B cell (primary cell): ENCODE data around the gene SNX6. TPM values are rescaled to one million over a fixed set of nuclear protein-coding genes. Genes with fewer than 3 reads are reported as not detected.

Experiments
- ATAC-seq: fragments of 200-7000 bp; cut with Tn5 transposase; one replicate; pipeline ENCODE4 v1.10.0; 2021; ENCODE audit warnings: low read depth, mild to moderate bottlenecking, moderate number of reproducible peaks, moderate library complexity
- CTCF ChIA-PET: fragments of 350-600 bp; sonication (Branson Sonifier 250); formaldehyde crosslinking; loops from one replicate; lab custom pipeline; 2021; ENCODE audit warnings: antibody characterized with exemption, inconsistent platforms; lab: Charles Lee
- POLR2A ChIA-PET: fragments of 350-600 bp; sonication (Branson Sonifier 250); formaldehyde crosslinking; loops from one replicate; lab custom pipeline; 2021; ENCODE audit warnings: antibody characterized with exemption; lab: Charles Lee
- DNase-seq: peaks from one replicate; pipeline ENCODE4 v3.0.0; 2013
- H2AFZ ChIP-seq: 2 replicates; pipeline ENCODE4 v1.6.1; 2012; ENCODE audit warnings: mild to moderate bottlenecking, low read depth, low read length; ENCODE audit not compliant: insufficient read depth, poor library complexity, severe bottlenecking
- H3K27ac ChIP-seq, 2 donors: 1 replicate in 1 of 2; 2 replicates in 1 of 2; pipeline ENCODE4 v1.5.1; 2012 to 2013; ENCODE audit warnings: low read length in 2 of 2, mild to moderate bottlenecking in 2 of 2, moderate library complexity in 1 of 2
- H3K27me3 ChIP-seq, 4 experiments: fragments of 200-600 bp in 1 of 4; sonication (generic) in 1 of 4; replicated peaks in 1 of 4; 1 replicate in 2 of 4; 2 replicates in 2 of 4; pipeline versions ENCODE4 v1.6.1 to v1.7.0; 2013 to 2016; ENCODE audit warnings: low read length in 3 of 4, mild to moderate bottlenecking in 2 of 4, mixed read lengths in 1 of 4, moderate library complexity in 1 of 4; ENCODE audit not compliant: insufficient read depth in 4 of 4, control insufficient read depth in 3 of 4; ENCODE audit errors: control extremely low read depth in 1 of 4
- H3K36me3 ChIP-seq, 2 experiments: replicated peaks in 1 of 2; 1 replicate in 1 of 2; 2 replicates in 1 of 2; pipeline versions ENCODE4 v1.6.1 to v1.7.1; 2013; ENCODE audit warnings: low read length in 1 of 2; ENCODE audit not compliant: insufficient read depth in 2 of 2, control insufficient read depth in 1 of 2; ENCODE audit errors: control extremely low read depth in 1 of 2, extremely low read depth in 1 of 2
- H3K4me1 ChIP-seq, 2 donors: fragments of 200-600 bp in 1 of 2; sonication (generic) in 1 of 2; 1 replicate in 1 of 2; 2 replicates in 1 of 2; pipeline versions ENCODE4 v1.5.1 to v1.6.1; 2013 to 2017; ENCODE audit warnings: low read length in 2 of 2; ENCODE audit not compliant: control insufficient read depth in 2 of 2, insufficient read depth in 2 of 2
- H3K4me2 ChIP-seq: replicated peaks from 2 replicates; pipeline ENCODE3; 2012; ENCODE audit warnings: mild to moderate bottlenecking, low read depth, low read length; ENCODE audit not compliant: poor library complexity, severe bottlenecking
- H3K4me3 ChIP-seq, 5 experiments: fragments of 200-600 bp in 1 of 5; sonication (generic) in 1 of 5; 1 replicate in 3 of 5; 2 replicates in 2 of 5; pipeline versions ENCODE4 v1.5.1 to v1.7.0; 2011 to 2016; ENCODE audit warnings: low read length in 4 of 5, mild to moderate bottlenecking in 4 of 5, low read depth in 2 of 5, control low read depth in 1 of 5, moderate library complexity in 1 of 5; ENCODE audit not compliant: insufficient read depth in 1 of 5; ENCODE audit errors: control extremely low read depth in 1 of 5, extremely low read depth in 1 of 5
- H3K79me2 ChIP-seq: fragments of 200-600 bp; sonication (generic); one replicate; pipeline ENCODE4 v1.6.0; 2016; ENCODE audit warnings: low read length; ENCODE audit not compliant: control insufficient read depth, insufficient read depth
- H3K9ac ChIP-seq: fragments of 200-600 bp; sonication (generic); 2 replicates; pipeline ENCODE4 v1.6.1; 2017; ENCODE audit warnings: mild to moderate bottlenecking, low read length, moderate library complexity
- H3K9me3 ChIP-seq, 3 donors: one replicate each; pipeline versions ENCODE4 v1.6.1 to v1.7.1; 2013; ENCODE audit warnings: low read length in 2 of 3; ENCODE audit not compliant: control insufficient read depth in 2 of 3, insufficient read depth in 1 of 3; ENCODE audit errors: control extremely low read depth in 1 of 3
- H4K20me1 ChIP-seq: 2 replicates; pipeline ENCODE4 v1.6.0; 2012; ENCODE audit warnings: mild to moderate bottlenecking, low read length; ENCODE audit not compliant: insufficient read depth, control insufficient read depth, poor library complexity, severe bottlenecking
- H3K27ac Mint-ChIP-seq: one replicate; pipeline ENCODE4 v1.8.0; 2021; ENCODE audit warnings: mixed read lengths
- H3K27me3 Mint-ChIP-seq: one replicate; pipeline ENCODE4 v1.8.0; 2021; ENCODE audit warnings: mixed read lengths
- H3K4me1 Mint-ChIP-seq: one replicate; pipeline ENCODE4 v1.8.0; 2021; ENCODE audit warnings: mixed read lengths
- H3K4me3 Mint-ChIP-seq: one replicate; pipeline ENCODE4 v1.8.0; 2021; ENCODE audit warnings: mixed read lengths
- H3K9me3 Mint-ChIP-seq: one replicate; pipeline ENCODE4 v1.8.0; 2022; ENCODE audit warnings: mixed read lengths; ENCODE audit not compliant: insufficient read depth
- EZH2 ChIP-seq: IDR thresholded peaks from 2 replicates; pipeline ENCODE4 v1.6.1; 2012; ENCODE audit warnings: borderline replicate concordance, low read depth, mild to moderate bottlenecking, moderate library complexity, low read length; ENCODE audit not compliant: insufficient read depth, poor library complexity, severe bottlenecking
- WGBS: methylation state at CpG from one replicate; pipeline ENCODE4 v1.1.5; 2013; ENCODE audit warnings: missing lambda C conversion rate; ENCODE audit not compliant: insufficient coverage; 5-methylcytosine and 5-hydroxymethylcytosine counted together
- intact Hi-C: fragments of 100-400 bp; cut with micrococcal nuclease; formaldehyde crosslinking; loops from one replicate; pipeline ENCODE4 v1.10.0; 2022
- polyA plus RNA-seq: library from polyadenylated mRNA; depleted of rRNA; stranded (reverse); fragments of >200 nt; gene quantifications from 2 replicates; pipeline ENCODE4 v1.2.3, GENCODE V29; 2012
- total RNA-seq, 2 donors: library from RNA; stranded (reverse); fragments of 120-200 nt in 1 of 2; gene quantifications; 1 replicate in 1 of 2; 2 replicates in 1 of 2; pipeline versions ENCODE4 v1.2.3 to v1.2.4, GENCODE V29; 2013 to 2022
- TF ChIP-seq, protein P1 (sequence below): fragments of 200-600 bp; IDR thresholded peaks from one replicate; pipeline ENCODE4 v1.8.0; 2022; ENCODE audit warnings: antibody characterized with exemption, mild to moderate bottlenecking

Gene SNX6
- total and polyA plus RNA-seq, 2 donors (not counting 1 experiment from before 2014, with no cell fraction given) = 45.4 to 61.0 TPM

DNA sequence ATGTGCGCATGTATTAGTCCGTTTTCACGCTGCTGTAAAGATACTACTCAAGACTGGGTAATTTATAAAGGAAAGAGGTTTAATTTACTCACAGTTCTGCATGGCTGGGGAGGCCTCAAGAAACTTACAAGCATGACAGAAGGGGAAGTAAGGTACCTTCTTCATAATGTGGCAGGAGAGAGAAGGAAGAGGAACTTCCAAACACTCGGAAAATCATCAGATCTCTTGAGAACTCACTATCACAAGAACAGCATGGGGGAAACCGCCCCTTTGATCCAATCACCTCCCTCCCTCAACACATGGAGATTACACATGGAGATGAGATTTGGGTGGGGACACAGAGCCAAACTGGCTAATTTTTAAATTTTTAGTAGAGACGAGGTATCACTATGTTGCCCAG lies 41.8 kb upstream of the SNX6 start:
- Histone ChIP-seq H3K4me2 (no peak overlapping the region), H3K36me3 (no peaks in the 10 kb centered on the region), H3K9ac (no peak overlapping the region), H3K27ac (no peak overlapping the region), H2AFZ (no peak overlapping the region), H3K4me3 (no peak overlapping the region), H3K9me3 (no peaks in the 10 kb centered on the region), H3K4me1 (no peaks in the 10 kb centered on the region), H3K79me2 (no peaks in the 10 kb centered on the region), H3K27me3 (no peaks in the 10 kb centered on the region), H4K20me1 (no peaks in the 10 kb centered on the region)
- ATAC-seq (no peak), DNase-seq (no peak)
- 49% methylated on average over 4 of the region's 6 CpGs for WGBS
- intact Hi-C loops = loop anchor here (1.0 kb wide), 2 partner anchors 52 to 742 kb away; no protein-coding TSS in a partner anchor
- TF ChIP-seq EZH2 = no peak
- TF ChIP-seq, protein P1, sequence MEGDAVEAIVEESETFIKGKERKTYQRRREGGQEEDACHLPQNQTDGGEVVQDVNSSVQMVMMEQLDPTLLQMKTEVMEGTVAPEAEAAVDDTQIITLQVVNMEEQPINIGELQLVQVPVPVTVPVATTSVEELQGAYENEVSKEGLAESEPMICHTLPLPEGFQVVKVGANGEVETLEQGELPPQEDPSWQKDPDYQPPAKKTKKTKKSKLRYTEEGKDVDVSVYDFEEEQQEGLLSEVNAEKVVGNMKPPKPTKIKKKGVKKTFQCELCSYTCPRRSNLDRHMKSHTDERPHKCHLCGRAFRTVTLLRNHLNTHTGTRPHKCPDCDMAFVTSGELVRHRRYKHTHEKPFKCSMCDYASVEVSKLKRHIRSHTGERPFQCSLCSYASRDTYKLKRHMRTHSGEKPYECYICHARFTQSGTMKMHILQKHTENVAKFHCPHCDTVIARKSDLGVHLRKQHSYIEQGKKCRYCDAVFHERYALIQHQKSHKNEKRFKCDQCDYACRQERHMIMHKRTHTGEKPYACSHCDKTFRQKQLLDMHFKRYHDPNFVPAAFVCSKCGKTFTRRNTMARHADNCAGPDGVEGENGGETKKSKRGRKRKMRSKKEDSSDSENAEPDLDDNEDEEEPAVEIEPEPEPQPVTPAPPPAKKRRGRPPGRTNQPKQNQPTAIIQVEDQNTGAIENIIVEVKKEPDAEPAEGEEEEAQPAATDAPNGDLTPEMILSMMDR = no peak
- Mint-ChIP-seq H3K27me3 (no peaks in the 10 kb centered on the region), H3K9me3 (no peaks in the 10 kb centered on the region), H3K27ac (no peak overlapping the region), H3K4me1 (no peaks in the 10 kb centered on the region), H3K4me3 (no peak overlapping the region)
- CTCF ChIA-PET = interaction anchor here (0.7 to 10.2 kb wide), 12 partner anchors 9 to 751 kb away, joined by 3 to 157 read pairs (median 4); partner anchors contain the start of gene FAM177A1
- POLR2A ChIA-PET = no interaction called here

DNA sequence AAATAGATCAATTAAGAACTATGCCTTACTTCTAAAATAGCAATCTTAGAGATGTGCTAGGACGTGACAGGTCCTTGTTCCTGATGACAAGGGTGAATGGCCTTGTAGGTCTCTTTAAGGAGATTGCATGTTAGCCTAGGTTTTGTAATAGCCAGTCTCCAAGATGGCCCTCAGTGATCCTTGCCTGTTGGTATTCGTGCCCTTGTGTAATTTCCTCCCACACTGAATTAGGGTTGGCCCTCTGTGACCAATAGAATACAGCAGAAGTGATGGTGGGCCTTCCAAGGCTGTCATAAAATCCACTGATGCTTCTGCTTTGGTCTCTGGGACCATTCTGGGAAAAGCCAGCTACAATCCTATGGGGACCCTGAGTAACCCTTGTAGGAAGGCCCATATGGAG lies 38.2 kb upstream of the SNX6 start:
- no peak overlapping the region for H2AFZ ChIP-seq
- ChIA-PET CTCF (no interaction called here), POLR2A (no interaction called here)
- no peak overlapping the region for H3K27ac Mint-ChIP-seq
- peaks cover 0 to 4% (median 0%) of the 10 kb centered on the region in 3 donors for H3K9me3 ChIP-seq
- H3K4me1 ChIP-seq = no peaks in the 10 kb centered on the region
- WGBS = no CpG with 5 or more reads among the region's 2 CpGs
- no peaks in the 10 kb centered on the region for H3K36me3 ChIP-seq
- H3K9me3 Mint-ChIP-seq = no peaks in the 10 kb centered on the region
- no peaks in the 10 kb centered on the region for H3K4me1 Mint-ChIP-seq
- DNase-seq (no peak), ATAC-seq (no peak)
- no peak overlapping the region for H3K4me3 Mint-ChIP-seq
- H3K79me2 ChIP-seq = no peaks in the 10 kb centered on the region
- no peak overlapping the region for H3K4me2 ChIP-seq
- intact Hi-C loops = no loop called here
- H3K4me3 ChIP-seq = no peak overlapping the region
- no peak overlapping the region for H3K9ac ChIP-seq
- no peaks in the 10 kb centered on the region for H3K27me3 ChIP-seq
- H4K20me1 ChIP-seq = no peaks in the 10 kb centered on the region
- TF ChIP-seq EZH2 = no peak
- TF ChIP-seq, protein P1 = no peak
- no peak overlapping the region for H3K27ac ChIP-seq
- H3K27me3 Mint-ChIP-seq = no peaks in the 10 kb centered on the region
